Ishikawa (cell line): ENCODE measurements around the gene CTU1.

Source experiments
- EGR1 ChIP-seq: IDR thresholded peaks from 2 replicates; pipeline ENCODE4 v1.6.1; 2012
- NFIC ChIP-seq: IDR thresholded peaks from 2 replicates; pipeline ENCODE4 v1.6.1; 2012

- TF ChIP-seq NFIC = no peak
- no peak for TF ChIP-seq EGR1
Measured at GRCh38 chr19:51135986-51136762, 28.0 kb upstream of the CTU1 start.
